ENCODE results near the gene HPCAL4. TPM values are rescaled to one million over a fixed set of nuclear protein-coding genes. Genes with fewer than 3 reads are reported as not detected.

Gene HPCAL4
- total RNA-seq, 4 donors from 2014 or later: 0.13 to 0.33 TPM; not detected in 2

DNA sequence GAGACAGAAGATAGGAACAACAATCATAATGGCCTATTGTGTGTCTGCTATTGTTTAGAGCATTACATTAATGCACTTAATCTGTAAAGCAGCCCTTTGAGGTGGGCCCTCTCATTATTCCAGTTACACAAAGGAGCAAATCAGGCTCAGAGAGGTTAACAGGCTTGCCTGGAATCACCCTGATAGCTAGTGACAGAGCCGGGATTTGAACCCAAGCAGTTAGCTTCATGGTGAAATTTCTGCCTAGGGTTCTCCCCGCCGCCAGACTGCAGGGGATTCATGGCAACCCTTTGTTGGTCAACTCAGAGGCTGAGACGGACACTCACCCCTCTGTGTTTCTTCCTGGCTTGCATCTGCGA, 58.9 kb downstream of the HPCAL4 start:
- Histone ChIP-seq H3K4me3 (peak overlapping the region; percentile 37 to 51 (median 38)), H3K27me3 (peaks cover 0 to 41% (median 3%) of the 10 kb centered on the region in 4 donors), H3K36me3 (peaks cover 0 to 42% (median 8%) of the 10 kb centered on the region in 4 donors), H3K27ac (replicated peaks in 1 of 4) (peak overlapping the region; percentile 23 to 58 (median 47)), H3K4me1 (peaks cover 0 to 28% (median 17%) of the 10 kb centered on the region in 4 donors), H3K9me3 (no peaks in the 10 kb centered on the region)
- DNase-seq (ENCODE audit: extremely low spot score): no peak
- TF ChIP-seq POLR2AphosphoS5 (IDR thresholded peaks at IDR 0.05): no peak
- TF ChIP-seq EP300 (IDR thresholded peaks at IDR 0.05): no peak
- TF ChIP-seq, protein P1, sequence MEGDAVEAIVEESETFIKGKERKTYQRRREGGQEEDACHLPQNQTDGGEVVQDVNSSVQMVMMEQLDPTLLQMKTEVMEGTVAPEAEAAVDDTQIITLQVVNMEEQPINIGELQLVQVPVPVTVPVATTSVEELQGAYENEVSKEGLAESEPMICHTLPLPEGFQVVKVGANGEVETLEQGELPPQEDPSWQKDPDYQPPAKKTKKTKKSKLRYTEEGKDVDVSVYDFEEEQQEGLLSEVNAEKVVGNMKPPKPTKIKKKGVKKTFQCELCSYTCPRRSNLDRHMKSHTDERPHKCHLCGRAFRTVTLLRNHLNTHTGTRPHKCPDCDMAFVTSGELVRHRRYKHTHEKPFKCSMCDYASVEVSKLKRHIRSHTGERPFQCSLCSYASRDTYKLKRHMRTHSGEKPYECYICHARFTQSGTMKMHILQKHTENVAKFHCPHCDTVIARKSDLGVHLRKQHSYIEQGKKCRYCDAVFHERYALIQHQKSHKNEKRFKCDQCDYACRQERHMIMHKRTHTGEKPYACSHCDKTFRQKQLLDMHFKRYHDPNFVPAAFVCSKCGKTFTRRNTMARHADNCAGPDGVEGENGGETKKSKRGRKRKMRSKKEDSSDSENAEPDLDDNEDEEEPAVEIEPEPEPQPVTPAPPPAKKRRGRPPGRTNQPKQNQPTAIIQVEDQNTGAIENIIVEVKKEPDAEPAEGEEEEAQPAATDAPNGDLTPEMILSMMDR (IDR thresholded peaks at IDR 0.05): no peak
- no peak for TF ChIP-seq POLR2A (IDR thresholded peaks at IDR 0.05; ENCODE audit: low read depth)
- intact Hi-C loops (cut with DNase I): no loop called here
- WGBS: 96% methylated on average over 5 of the region's 5 CpGs

DNA sequence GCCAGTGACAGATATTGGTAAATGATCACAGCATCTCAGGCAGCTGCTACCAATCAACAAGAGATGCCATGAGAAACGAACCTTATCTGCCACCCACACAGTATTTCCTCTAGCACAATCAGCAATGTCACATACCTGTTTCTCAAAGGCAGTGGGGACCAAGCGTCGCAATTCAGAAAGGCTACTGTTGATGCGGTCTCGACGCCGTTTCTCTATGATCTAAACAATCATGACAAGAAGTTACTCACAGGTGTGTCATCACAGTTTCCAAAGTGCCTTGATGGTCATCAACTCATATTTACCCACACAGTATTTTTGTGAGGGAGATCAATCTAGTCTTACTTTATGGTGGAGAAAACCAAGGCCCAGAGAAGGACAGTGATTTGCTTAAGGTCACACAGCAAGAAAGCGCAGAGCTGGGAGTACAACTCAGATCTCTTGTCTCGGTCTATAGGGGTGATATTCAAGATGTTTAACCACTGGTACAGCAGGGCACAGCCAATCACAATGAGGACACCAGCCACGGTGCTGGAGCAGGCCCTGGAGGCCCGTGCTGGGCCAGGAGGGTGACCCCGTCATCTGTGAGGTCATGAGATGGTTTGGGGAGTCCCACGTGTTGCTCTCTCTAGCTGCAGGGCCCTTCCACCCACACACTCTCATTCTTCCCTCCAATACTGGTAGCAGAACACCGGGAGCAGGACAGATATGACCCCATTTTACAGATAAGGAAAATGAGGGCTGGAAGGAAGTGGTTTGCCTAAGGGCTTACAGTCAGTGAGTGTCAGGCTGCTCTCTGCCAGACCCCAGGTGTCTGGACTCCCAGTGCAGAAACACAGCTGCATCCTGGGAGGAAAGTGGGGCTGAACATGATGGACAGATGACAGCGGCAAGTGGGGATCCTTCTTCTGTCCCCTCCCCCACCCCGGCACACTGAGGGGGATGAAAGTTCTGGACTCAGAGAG, 59.6 kb downstream of the HPCAL4 start:
- WGBS: 89% methylated on average over 14 of the region's 16 CpGs
- no peaks in the 10 kb centered on the region for H3K9me3 ChIP-seq
- H3K36me3 ChIP-seq: peaks cover 0 to 38% (median 9%) of the 10 kb centered on the region in 4 donors
- no peak for TF ChIP-seq POLR2A (IDR thresholded peaks at IDR 0.05; ENCODE audit: low read depth)
- TF ChIP-seq, protein P1 (IDR thresholded peaks at IDR 0.05): no peak
- TF ChIP-seq EP300 (IDR thresholded peaks at IDR 0.05): no peak
- no peak for TF ChIP-seq POLR2AphosphoS5 (IDR thresholded peaks at IDR 0.05)
- H3K4me1 ChIP-seq: peaks cover 4 to 29% (median 19%) of the 10 kb centered on the region in 4 donors
- H3K4me3 ChIP-seq: peak overlapping the region in 1 of 4 donors; percentile 37
- peaks cover 0 to 35% (median 3%) of the 10 kb centered on the region in 4 donors for H3K27me3 ChIP-seq
- intact Hi-C loops (cut with DNase I): no loop called here
- H3K27ac ChIP-seq (replicated peaks in 1 of 4): peak overlapping the region in 1 of 4 donors; percentile 45
- DNase-seq (ENCODE audit: extremely low spot score): no peak

DNA sequence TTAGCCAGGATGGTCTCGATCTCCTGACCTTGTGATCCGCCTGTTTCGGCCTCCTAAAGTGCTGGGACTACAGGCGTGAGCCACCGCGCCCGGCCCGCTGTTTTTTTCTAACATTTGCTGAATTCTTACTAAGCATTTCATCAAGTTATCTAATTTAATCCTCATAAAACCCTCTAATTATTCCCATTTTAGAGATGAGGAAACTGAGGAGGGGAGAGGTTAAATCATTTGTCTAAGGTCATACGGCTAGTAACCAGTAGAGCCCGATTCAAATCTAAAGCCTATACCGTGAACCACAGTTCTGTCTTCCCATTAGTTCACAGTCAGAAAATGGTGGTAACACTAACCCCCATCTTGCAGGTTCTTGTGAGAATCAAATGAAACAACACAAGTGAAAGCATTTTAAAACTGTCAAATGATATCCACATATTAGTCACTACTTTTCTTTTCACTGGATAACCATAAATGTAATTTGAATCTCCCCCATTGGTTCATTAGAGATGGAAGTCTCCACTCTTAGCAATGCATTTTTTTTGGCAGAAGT, 62.4 kb downstream of the HPCAL4 start:
- 97% methylated on average over 11 of the region's 11 CpGs for WGBS

More for the DNA sequence above, 62.4 kb downstream of the HPCAL4 start:
- TF ChIP-seq, protein P1 (IDR thresholded peaks at IDR 0.05): no peak
- TF ChIP-seq POLR2A (IDR thresholded peaks at IDR 0.05; ENCODE audit: low read depth) (no peak), POLR2AphosphoS5 (IDR thresholded peaks at IDR 0.05) (no peak), EP300 (IDR thresholded peaks at IDR 0.05) (no peak)
- Histone ChIP-seq H3K9me3 (no peaks in the 10 kb centered on the region), H3K36me3 (peaks cover 0 to 38% (median 10%) of the 10 kb centered on the region in 4 donors), H3K4me1 (peaks cover 18 to 45% (median 33%) of the 10 kb centered on the region in 4 donors), H3K27me3 (peaks cover 0 to 13% (median 3%) of the 10 kb centered on the region in 4 donors), H3K27ac (replicated peaks in 1 of 4) (no peak overlapping the region), H3K4me3 (no peak overlapping the region)
- intact Hi-C loops (cut with DNase I): no loop called here
- no peak for DNase-seq (ENCODE audit: extremely low spot score)

Small RNA genes lying within 50 kb of the gene (small RNA-seq; reads per million reads assigned to genes)
- gene RNU7-121P: 0 reads per million in 3 donors

Other genes starting within 250 kb of the HPCAL4 start
- gene BMP8A, start 199.8 kb downstream of the HPCAL4 start, total RNA-seq: 1 to 10 TPM in 3 of 4 donors, under 1 TPM in 1; 0.99 to 3.0 (median 2.2) TPM
- gene PABPC4, start 114.6 kb downstream of the HPCAL4 start, total RNA-seq: 100 to 1,000 TPM in 3 of 4 donors, 10 to 100 TPM in 1; 91.8 to 158 (median 147) TPM
- 1 to 10 TPM; 5.6 to 8.8 (median 8.4) TPM for gene HEYL, start 51.8 kb downstream of the HPCAL4 start, total RNA-seq
- under 1 TPM in 1 of 4 donors, not detected in 3; 0.26 TPM for gene NT5C1A, start 19.3 kb downstream of the HPCAL4 start, total RNA-seq
- 10 to 100 TPM; 30.3 to 42.0 (median 37.9) TPM for gene PPIE, start 47.4 kb upstream of the HPCAL4 start, total RNA-seq
- gene OXCT2, start 79.9 kb upstream of the HPCAL4 start, total RNA-seq: 1 to 10 TPM in 1 of 4 donors, under 1 TPM in 3; 0.65 to 1.4 (median 0.83) TPM
- gene BMP8B, start 97.4 kb upstream of the HPCAL4 start, total RNA-seq: 1 to 10 TPM in 3 of 4 donors, under 1 TPM in 1; 0.83 to 4.6 (median 2.3) TPM
- gene TRIT1, start 192.1 kb upstream of the HPCAL4 start, total RNA-seq: 10 to 100 TPM; 13.3 to 24.1 (median 16.5) TPM
- gene MYCL, start 210.5 kb upstream of the HPCAL4 start, total RNA-seq: under 1 TPM; 0.13 to 0.92 (median 0.66) TPM

Data from esophagus muscularis mucosa (tissue), 4 donors.